T47D (cell line): ENCODE measurements around the gene ZNF382.
"Not testable (repeated sequence)": the region's sequence is repeated elsewhere in the genome, so short reads cannot be mapped to it uniquely, and the experiment has no call there.

Source experiments
- DNase-seq, 2 experiments: peaks; one replicate each; pipeline versions ENCODE4 v3.0.0 to v3.0.0-alpha.2; 2011 to 2012; ENCODE audit warnings: low read depth in 1 of 2, low spot score in 1 of 2
- JUND ChIP-seq: IDR thresholded peaks from 2 replicates; pipeline ENCODE4 v1.6.1; 2012; ENCODE audit warnings: low read depth
- in situ Hi-C: cut with HindIII; loops from 2 replicates; pipeline ENCODE4 v1.10.0; 2016; ENCODE audit warnings: low sequenced_read_pairs, low pct_unique_long_range_greater_than_20kb

Gene ZNF382

DNA sequence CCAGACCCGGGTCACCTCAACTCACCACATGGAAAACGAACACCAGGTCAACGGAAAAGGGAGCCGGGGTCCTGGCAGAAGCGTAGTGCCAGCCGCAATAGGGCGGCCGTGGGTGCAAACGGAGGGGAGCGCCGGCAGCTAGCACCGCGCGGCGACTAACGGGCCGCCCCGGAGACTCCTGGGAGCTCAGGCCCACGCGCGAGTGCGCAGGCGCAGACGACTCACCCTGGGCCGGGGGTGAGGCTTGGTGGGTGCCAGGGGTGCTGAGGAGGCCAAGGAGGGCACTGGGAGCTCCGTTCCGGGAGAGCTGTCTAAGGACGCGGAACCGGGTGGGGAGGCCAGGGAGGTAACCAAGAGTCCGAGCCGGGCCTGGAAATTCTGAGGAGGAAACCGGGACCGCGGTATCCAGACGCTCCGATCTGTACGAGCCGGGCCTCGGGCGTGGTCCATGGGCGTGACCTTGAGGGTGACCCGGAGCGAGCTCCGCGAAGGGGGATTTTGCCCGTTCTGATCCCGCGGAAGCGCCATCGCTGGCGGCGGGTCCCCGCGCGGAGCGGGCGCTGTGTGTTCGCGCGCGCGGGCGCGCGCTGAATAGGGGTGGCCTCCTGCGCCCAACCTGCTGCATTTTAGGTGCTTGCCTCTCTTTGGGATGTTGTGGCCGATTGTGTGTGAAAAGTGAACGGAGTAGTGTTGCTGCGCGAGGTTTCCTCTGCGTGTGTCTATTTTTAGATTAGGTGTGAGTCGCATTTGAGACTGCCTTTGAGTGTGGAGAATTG lies at the start of gene ZNF382:
TSS of gene ZNF382 (plus strand) at position 213 of the 776 bp plus-strand sequence. CDS start 4,602 bp downstream, outside the sequence.
- in situ Hi-C loops, result no loop called here
- peak; percentile 63 to 80 for DNase-seq
- TF ChIP-seq JUND, result no peak

DNA sequence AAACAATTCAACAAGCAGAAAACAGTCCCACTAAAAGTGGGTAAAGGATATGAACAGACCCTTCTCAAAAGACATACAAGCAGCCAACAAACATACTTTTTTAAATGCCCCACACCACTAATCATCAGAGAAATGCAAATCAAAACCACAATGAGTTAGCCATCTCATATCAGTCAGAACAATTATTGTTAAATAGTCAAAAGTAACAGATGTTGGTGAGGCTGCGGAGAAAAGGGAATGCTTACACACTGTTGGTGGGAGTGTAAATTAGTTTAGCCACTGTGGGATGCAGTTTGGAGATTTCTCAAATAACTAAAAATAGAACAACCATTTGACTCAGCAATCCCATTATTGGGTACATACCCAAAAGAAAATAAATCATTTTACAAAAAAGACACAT lies 40.7 kb upstream of the ZNF382 start:
- in situ Hi-C loops, result no loop called here
- no peak for DNase-seq
- no peak for TF ChIP-seq JUND

DNA sequence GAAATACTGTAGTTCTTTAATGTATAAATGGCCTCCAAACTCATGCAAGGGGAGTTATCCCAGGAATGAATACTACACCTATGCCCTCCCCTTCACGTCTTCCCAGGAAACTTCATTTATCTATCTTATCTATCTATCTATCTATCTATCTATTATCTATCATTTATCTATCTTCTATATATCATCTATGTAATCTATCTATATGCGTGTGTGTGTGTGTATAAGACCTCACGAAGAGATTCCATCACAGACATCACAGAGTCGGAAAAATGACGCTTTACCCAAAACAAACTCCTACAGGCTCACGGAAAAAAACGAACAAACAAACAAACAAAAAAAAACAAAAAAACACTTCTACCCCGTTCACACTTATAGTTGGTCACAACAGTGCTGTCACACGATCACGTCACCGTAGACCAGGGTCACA lies 32.5 kb upstream of the ZNF382 start:
- no peak for TF ChIP-seq JUND
- in situ Hi-C loops, result no loop called here
- DNase-seq, result peak in 1 of 2 experiments; percentile 33

DNA sequence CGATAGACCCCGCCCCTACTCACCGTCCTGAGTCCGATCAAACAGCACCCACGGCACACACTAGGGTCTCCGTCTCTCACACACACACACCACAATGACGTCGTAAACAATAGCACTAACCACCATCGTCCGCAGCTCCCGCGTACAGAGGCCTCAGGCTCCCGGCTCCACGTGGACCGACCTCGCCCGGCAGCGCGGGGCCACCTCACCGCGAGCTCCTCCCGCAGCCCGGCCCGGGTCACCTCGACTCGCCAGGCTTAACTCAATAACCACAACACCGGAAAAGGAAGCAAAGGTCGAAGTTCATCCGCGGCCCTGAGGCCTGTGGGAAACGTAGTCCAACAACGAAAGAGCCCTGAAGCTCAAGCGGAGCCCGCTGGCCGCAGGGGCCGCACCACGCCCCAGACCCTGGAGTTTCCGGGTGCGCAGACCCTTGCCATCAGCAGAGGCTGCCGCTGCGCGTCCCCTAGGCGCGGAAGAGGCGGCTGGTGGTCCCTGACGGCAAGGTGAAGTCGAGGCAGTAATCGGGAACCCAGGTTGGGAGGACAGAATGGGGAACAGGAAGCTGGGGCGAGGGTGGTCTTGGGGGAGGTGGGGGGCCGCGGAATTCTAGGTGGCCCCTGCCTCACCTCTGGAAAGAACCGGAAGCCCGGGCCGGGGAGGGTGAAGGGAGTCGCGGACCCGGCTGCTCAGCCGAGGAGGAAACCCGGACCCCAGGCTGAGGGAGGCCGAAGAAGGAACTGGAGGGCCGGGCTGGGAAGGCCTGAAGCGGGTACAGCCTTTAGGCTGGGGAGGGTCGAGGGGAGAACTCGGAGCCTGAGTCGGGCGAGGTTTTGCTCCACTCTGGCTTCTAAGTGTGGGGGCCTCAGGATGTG lies 31.9 kb upstream of the ZNF382 start, which contains the start of gene ZNF529:
TSS of gene ZNF529 (minus strand) at position 273 of the 875 bp plus-strand sequence. CDS start 946 bp downstream, outside the sequence.
- peak; percentile 79 to 91 for DNase-seq
- TF ChIP-seq JUND, result no peak
- in situ Hi-C loops, result no loop called here

DNA sequence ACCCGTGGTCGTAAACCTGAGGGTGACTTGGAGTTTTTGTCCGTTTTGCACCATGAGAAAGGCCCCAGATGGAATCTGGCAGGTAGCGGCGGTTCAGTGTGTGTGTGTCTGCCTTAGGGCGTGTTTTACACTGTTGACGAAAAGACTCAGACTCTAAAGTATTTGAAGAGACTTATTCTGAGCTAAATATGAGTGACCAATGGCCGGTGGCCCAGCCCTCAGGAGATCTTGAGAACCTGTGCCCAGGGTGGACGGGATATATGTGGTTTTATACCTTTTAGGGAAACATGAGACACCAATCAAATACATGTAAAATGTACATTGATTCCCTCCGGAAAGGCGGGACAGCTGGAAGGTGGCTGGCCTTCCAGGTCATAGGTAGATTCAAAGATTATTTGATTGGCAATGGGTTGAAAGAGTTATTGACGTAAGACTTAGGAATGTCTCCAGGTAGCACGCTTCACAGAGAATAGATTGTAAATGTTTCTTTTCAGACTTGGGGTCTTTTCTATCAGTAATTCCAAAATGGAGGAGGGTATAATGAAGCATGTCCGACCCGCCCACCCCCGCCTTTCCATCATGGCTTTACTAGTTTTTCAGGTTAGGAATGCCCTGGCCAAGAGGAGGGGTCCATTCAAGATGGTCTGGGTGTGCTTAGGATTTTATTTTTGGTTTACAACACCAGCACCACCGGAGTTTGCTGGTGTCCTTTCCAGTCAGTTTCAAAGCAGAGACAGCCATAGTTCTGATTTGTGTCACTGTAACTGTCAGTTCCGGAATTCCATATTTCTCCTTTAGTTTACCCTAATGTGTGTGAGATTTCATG lies 31.0 kb upstream of the ZNF382 start:
- in situ Hi-C loops, result no loop called here
- DNase-seq, result peak; percentile 5 to 54
- TF ChIP-seq JUND, result no peak

DNA sequence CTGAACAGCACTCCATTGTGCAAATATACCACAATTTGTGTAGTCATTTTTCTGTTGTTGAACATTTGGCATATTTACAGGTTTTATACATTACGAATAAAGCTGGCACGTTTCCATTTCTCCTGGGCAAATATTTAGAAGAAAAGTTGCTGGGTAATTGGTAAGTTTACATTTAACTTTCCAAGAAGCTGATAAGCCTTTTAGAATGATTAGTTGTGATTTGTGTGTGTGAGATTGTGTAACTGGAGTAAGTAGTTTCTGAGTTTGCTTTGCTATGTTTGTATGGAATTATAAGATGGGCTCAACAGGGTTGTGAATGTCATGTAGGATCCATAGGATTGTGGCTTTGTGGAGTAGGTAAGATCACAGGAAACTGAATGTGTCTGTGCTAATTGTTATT lies 30.4 kb upstream of the ZNF382 start:
- peak in 1 of 2 experiments; percentile 2 for DNase-seq
- in situ Hi-C loops, result no loop called here
- no peak for TF ChIP-seq JUND

DNA sequence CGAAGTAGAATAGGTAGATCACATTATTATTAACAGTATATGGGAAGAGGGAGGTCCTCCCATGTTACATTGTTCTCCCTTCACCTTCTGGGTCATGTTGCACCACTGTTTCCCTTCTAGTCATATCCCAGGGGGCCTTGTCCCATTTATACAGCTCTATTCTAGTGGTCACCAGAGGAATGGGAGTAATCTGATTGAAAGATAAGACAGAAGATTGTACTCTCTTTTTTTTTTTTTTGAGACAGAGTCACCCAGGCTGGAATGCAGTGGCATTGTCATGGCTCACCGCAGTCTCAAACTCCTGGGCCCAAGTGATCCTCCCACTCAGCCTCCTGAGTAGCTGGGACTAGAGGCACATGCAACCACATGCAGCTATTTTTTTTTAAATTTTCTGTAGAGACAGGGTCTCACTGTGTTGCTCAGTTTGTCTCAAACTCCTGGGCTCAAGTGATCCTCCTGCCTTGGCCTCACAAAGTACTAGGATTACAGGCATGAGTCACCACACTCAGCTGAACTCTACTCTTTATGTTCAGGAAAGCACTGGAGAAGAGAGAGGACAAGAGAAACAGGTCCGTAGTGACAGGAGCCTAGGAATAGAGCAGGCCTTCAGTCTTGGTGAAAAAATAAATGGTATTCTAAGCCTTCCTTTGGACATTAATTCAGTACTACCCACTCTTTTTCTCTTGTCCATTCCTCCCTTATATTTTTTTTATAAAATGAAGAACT lies 27.7 kb upstream of the ZNF382 start:
- in situ Hi-C loops, result no loop called here
- no peak for DNase-seq
- no peak for TF ChIP-seq JUND

DNA sequence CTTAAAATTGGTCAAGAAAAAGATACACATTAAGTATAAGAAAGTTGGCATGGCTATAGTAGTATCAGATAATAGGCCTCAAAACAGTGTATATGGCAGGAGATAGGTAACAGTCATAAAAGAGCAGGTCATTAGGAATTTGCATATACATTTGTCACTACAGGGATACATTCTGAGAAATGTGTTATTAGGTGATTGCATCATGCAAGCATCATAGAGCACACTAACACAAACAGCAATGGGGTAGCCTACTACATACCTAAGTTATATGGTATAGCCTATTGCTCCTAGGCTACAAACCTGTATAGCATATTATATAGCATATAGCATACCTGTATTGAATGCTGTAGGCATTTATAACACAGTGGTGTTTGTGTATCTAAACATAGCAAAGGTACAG lies 25.9 kb upstream of the ZNF382 start:
- in situ Hi-C loops, result no loop called here
- DNase-seq, result no peak
- no peak for TF ChIP-seq JUND

DNA sequence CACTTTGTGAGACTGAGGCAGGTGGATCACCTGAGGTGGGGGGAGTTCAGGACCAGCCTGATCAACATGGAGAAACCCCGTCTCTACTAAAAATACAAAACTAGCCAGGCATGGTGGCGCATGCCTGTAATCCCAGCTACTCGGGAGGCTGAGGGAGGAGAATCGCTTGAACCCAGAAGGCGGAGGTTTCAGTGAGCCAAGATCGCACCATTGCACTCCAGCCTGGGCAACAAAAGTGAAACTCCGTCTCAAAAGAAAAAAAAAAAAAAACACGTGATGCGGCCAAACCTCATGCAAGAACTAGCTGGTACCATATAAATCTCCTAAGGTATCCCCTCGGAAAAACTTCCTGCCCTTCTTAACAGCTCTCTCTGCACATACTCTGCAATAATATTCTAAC lies 2.4 kb upstream of the ZNF382 start:
- DNase-seq, in situ Hi-C loops: not testable (repeated sequence)

DNA sequence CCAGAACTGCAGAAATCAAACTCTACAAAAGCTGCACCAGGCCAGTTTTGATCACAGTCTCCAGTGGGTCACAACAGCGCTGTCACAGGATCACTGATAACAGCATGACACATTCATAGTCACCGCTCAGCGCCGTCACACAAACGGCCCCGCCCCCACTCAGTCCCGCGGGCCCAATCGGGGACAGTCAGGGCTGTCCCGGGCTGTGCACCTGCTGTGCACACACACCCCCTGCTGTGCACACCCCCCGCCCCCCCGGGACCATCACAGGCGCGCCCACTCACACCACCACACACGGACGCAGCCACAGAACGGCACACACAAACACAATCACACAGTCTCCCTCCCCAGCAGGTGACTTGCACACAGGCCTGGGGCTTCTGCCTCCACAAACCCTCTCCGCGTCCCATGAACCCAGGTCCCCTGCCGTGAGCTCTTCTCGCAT lies 435 bp upstream of the ZNF382 start:
- in situ Hi-C loops, result no loop called here
- peak; percentile 24 to 47 for DNase-seq
- TF ChIP-seq JUND, result no peak

DNA sequence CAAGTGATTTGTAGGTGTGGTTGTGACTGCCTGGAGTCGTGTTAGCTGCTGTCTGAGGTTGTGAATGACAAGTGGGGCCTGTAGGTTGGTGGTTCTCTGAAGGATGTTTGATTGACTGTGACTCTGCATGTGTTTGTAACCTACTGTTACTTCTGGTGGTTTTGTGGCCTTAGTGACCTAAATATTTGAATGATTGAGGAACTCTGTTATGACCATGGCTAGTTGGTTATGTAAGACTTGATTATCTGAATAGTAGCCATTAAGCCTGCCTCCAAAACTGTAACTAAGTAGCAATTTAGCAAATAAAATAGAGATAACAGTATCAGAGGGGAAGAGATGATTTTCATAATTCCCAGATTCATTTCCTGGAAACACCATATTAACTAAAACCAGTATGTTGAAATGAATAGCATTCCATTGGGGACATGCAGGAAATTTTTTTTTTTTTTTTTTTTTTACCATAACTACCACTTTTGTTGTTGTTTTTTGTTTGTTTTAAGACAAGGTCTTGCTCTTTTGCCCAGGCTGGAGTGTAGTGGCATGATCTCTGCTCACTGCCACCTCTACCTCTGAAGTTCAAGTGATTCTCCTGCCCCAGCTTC lies 865 bp downstream of the ZNF382 start:
- no peak for DNase-seq
- in situ Hi-C loops, result no loop called here
- no peak for TF ChIP-seq JUND

DNA sequence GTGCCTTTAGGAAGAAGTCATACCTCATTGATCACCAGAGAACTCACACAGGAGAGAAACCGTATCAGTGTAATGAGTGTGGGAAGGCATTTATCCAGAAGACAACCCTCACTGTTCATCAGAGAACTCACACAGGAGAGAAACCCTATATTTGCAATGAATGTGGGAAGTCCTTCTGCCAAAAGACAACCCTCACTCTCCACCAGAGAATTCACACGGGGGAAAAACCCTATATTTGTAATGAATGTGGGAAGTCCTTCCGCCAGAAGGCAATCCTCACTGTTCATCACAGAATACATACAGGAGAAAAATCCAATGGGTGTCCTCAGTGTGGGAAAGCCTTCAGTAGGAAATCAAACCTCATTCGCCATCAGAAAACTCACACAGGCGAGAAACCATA lies 21.9 kb downstream of the ZNF382 start:
- TF ChIP-seq JUND, result no peak
- no peak for DNase-seq
- in situ Hi-C loops, result no loop called here
